Rectal smooth muscle tissue (tissue), 1 donor: ENCODE measurements around the gene ZBTB9.

Experiments
- H3K27ac ChIP-seq: one replicate; pipeline ENCODE4 v1.7.0; 2013; ENCODE audit warnings: low read depth, low read length, inconsistent platforms
- H3K27me3 ChIP-seq: one replicate; pipeline ENCODE4 v1.7.0; 2013; ENCODE audit warnings: low read length; ENCODE audit not compliant: control insufficient read depth, insufficient read depth
- H3K36me3 ChIP-seq: one replicate; pipeline ENCODE4 v1.7.0; 2013; ENCODE audit warnings: low read length; ENCODE audit not compliant: control insufficient read depth, insufficient read depth
- H3K4me1 ChIP-seq: one replicate; pipeline ENCODE4 v1.7.0; 2013; ENCODE audit warnings: low read length; ENCODE audit not compliant: control insufficient read depth, insufficient read depth
- H3K4me3 ChIP-seq: one replicate; pipeline ENCODE4 v1.7.0; 2013; ENCODE audit warnings: low read length
- H3K9ac ChIP-seq: one replicate; pipeline ENCODE4 v1.7.0; 2013; ENCODE audit warnings: low read length

The ZBTB9 gene

DNA sequence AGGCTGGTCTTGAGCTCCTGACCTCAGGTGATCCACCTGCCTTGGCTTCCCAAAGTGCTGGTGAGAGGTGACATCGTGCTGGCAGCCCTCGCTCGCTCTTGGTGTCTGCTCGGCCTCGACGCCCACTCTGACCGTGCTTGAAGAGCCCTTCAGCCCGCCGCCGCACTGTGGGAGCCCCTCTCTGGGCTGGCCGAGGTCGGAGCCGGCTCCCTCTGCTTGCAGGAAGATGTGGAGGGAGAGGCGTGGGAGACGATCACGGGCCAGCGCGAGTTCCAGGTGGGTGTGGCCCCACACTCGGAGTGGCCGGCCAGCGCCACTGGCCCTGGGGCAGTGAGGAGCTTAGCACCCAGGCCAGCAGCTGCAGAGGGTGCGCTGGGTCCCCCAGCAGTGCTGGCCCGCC, 48.1 kb downstream of the ZBTB9 start:
- no peak overlapping the region for H3K4me3 ChIP-seq
- no peaks in the 10 kb centered on the region for H3K36me3 ChIP-seq
- H3K4me1 ChIP-seq: no peaks in the 10 kb centered on the region
- H3K9ac ChIP-seq: no peak overlapping the region
- H3K27me3 ChIP-seq: no peaks in the 10 kb centered on the region
- no peak overlapping the region for H3K27ac ChIP-seq

DNA sequence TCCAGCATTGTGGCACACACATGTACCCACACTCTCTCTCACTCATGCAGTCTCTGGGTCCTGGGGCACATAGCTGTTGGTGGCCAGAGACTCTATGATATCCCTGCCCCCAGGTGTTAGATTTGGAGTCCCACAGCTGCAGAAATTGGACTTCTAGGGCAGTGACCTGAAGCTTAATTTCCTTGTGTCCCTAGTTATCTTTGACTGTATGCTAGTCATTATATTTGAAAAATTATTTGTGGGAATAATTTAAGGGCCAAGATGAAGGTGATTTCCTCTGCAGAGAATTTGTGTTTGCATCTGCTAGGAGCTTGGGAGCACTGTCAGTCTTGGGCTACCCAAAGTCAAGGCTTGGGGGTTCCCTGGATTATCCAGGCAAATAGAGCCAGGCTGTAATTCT, 50.1 kb downstream of the ZBTB9 start:
- no peaks in the 10 kb centered on the region for H3K27me3 ChIP-seq
- no peaks in the 10 kb centered on the region for H3K36me3 ChIP-seq
- no peaks in the 10 kb centered on the region for H3K4me1 ChIP-seq
- H3K4me3 ChIP-seq: no peak overlapping the region
- no peak overlapping the region for H3K9ac ChIP-seq
- no peak overlapping the region for H3K27ac ChIP-seq

DNA sequence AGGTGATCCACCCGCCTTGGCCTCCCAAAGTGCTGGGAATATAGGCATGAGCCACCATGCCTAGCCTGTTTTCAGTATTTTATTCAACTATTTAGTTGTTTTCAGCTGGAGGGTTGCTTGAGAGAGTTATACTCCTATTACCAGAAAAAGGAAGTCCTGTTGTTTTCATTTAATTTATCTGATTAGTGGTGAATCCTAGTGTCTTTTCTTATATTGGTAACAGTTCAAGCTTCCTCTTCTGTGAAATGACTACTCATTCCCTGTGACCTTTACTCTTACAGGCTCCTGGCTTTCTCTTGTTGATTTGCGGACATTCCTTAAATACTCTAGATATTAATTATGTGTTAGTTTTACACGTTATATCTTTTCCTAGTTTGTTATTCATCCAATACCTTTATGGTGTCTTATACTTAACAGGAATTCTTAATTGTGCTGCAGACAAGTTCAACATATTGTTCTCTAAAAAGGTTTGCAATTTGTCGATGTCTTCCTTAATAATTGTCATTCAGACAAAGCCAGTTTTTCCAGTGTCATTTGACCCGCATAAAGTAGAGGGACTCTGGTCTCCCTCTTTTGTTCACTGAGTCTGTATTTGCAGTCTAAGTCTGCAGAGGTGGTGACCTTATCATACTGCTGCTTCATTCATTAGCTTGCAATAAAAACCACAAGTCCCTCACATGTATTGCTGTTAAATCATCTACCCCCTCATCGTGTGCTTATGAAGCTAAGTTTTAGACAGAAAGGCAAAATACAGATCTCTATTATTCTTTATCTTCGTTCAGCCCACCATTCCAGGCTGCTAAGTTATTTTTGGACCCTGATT, 51.4 kb downstream of the ZBTB9 start:
- Histone ChIP-seq H3K4me3 (no peak overlapping the region), H3K9ac (no peak overlapping the region), H3K27me3 (no peaks in the 10 kb centered on the region), H3K36me3 (no peaks in the 10 kb centered on the region), H3K4me1 (no peaks in the 10 kb centered on the region), H3K27ac (no peak overlapping the region)
